ENCODE results near the gene KIRREL3. TPM values are rescaled to one million over a fixed set of nuclear protein-coding genes. Genes with fewer than 3 reads are reported as not detected.

Gene KIRREL3
- total and polyA plus RNA-seq, 3 donors from 2014 or later, result 1.0 to 1.1 (median 1.1) TPM

- TF ChIP-seq CTCF (IDR thresholded peaks at IDR 0.05) (no peak), POLR2A (IDR thresholded peaks at IDR 0.05) (no peak)
- H3K36me3 ChIP-seq (ENCODE audit: low read depth, missing control alignments), result no peaks in the 10 kb centered on the region
- DNase-seq, result no peak
- no peak overlapping the region for H3K4me3 ChIP-seq
- no peaks in the 10 kb centered on the region for H3K9me3 ChIP-seq
- H3K27ac ChIP-seq, result no peak overlapping the region
- no peaks in the 10 kb centered on the region for H3K27me3 ChIP-seq
- H3K4me1 ChIP-seq, result no peaks in the 10 kb centered on the region
- intact Hi-C loops (cut with DNase I; ENCODE audit: low total_unique reads), result no loop called here
- 79 to 89% methylated on average over 18 to 20 of the region's 20 CpGs for WGBS, 2 donors
These were observed 482.2 kb downstream of the KIRREL3 start for GRCh38 chr11:126518071-126518971.

- WGBS, 2 donors, result 78 to 98% methylated on average over 5 of the region's 5 CpGs
- intact Hi-C loops (cut with DNase I; ENCODE audit: low total_unique reads), result no loop called here
- no peaks in the 10 kb centered on the region for H3K36me3 ChIP-seq (ENCODE audit: low read depth, missing control alignments)
- DNase-seq, result no peak
- H3K27me3 ChIP-seq, result no peaks in the 10 kb centered on the region
- TF ChIP-seq POLR2A (IDR thresholded peaks at IDR 0.05) (no peak), CTCF (IDR thresholded peaks at IDR 0.05) (no peak)
- no peaks in the 10 kb centered on the region for H3K4me1 ChIP-seq
- no peaks in the 10 kb centered on the region for H3K9me3 ChIP-seq
- no peak overlapping the region for H3K27ac ChIP-seq
- H3K4me3 ChIP-seq, result no peak overlapping the region
These were observed 485.1 kb downstream of the KIRREL3 start for GRCh38 chr11:126515501-126515900.

GRCh38 chr11:126514061-126514693 is 486.4 kb downstream of the KIRREL3 start:
- DNase-seq, result no peak
- no peak overlapping the region for H3K4me3 ChIP-seq
- WGBS, 2 donors, result 77 to 82% methylated on average over 10 of the region's 10 CpGs
- intact Hi-C loops (cut with DNase I; ENCODE audit: low total_unique reads), result no loop called here
- no peaks in the 10 kb centered on the region for H3K36me3 ChIP-seq (ENCODE audit: low read depth, missing control alignments)
- H3K4me1 ChIP-seq, result no peaks in the 10 kb centered on the region
- no peaks in the 10 kb centered on the region for H3K27me3 ChIP-seq
- no peak overlapping the region for H3K27ac ChIP-seq
- TF ChIP-seq POLR2A (IDR thresholded peaks at IDR 0.05), result no peak
- no peak for TF ChIP-seq CTCF (IDR thresholded peaks at IDR 0.05)
- H3K9me3 ChIP-seq, result no peaks in the 10 kb centered on the region

- no peaks in the 10 kb centered on the region for H3K4me1 ChIP-seq
- no peak overlapping the region for H3K27ac ChIP-seq
- WGBS, 2 donors, result 86 to 88% methylated on average over 6 to 11 of the region's 11 CpGs
- intact Hi-C loops (cut with DNase I; ENCODE audit: low total_unique reads), result no loop called here
- H3K4me3 ChIP-seq, result no peak overlapping the region
- H3K27me3 ChIP-seq, result no peaks in the 10 kb centered on the region
- no peaks in the 10 kb centered on the region for H3K9me3 ChIP-seq
- DNase-seq, result no peak
- no peaks in the 10 kb centered on the region for H3K36me3 ChIP-seq (ENCODE audit: low read depth, missing control alignments)
- TF ChIP-seq POLR2A (IDR thresholded peaks at IDR 0.05) (no peak), CTCF (IDR thresholded peaks at IDR 0.05) (no peak)
These were observed 487.5 kb downstream of the KIRREL3 start for GRCh38 chr11:126512741-126513715.

All from testis (tissue), 3 donors.